HCT116 (cell line): ENCODE data around the gene BTBD9. TPM values are rescaled to one million over a fixed set of nuclear protein-coding genes. Genes with fewer than 3 reads are reported as not detected.

Experiments
- ATAC-seq: fragments of 200-7000 bp; cut with Tn5 transposase; 2 replicates; pipeline ENCODE4 v1.9.1; 2020; ENCODE audit warnings: mild to moderate bottlenecking, moderate library complexity
- BruUV-seq: library from RNA; stranded (reverse); fragments of 400-500 nt; replicated peaks from 2 replicates; lab custom pipeline; 2021; lab: Mats Ljungman, UMichigan
- CTCF ChIA-PET: fragments of 300-600 bp; sonication (Branson Sonifier 250); formaldehyde crosslinking; loops from one replicate; lab custom pipeline; 2021; ENCODE audit warnings: antibody characterized with exemption; lab: Charles Lee
- POLR2A ChIA-PET: fragments of 300-600, 350-600 bp; sonication (Branson Sonifier 250); formaldehyde crosslinking; loops from one replicate; lab custom pipeline; 2021; ENCODE audit warnings: antibody characterized with exemption; lab: Charles Lee
- RAD21 ChIA-PET, 2 experiments: fragments of 300-600 bp; sonication (Branson Sonifier 250); formaldehyde crosslinking; loops; one replicate each; lab custom pipeline; 2023; ENCODE audit warnings: low total read pairs in 2 of 2; ENCODE audit not compliant: uncharacterized antibody in 2 of 2, unreplicated experiment in 2 of 2, low non-redundant PET in 1 of 2; lab: Charles Lee
- DNase-seq: peaks from one replicate; pipeline ENCODE4 v3.0.0-alpha.2; 2010; ENCODE audit warnings: low read depth, low spot score
- H2AFZ ChIP-seq: fragments of 200-600 bp; shearing (Covaris generic), sonication (generic); 2 replicates; pipeline ENCODE4 v1.6.1; 2017; ENCODE audit warnings: low read depth, mixed run types, mixed read lengths, antibody characterized with exemption, low read length; ENCODE audit not compliant: poor library complexity, severe bottlenecking
- H3K27ac ChIP-seq: 2 replicates; pipeline ENCODE4 v1.5.1; 2012; ENCODE audit warnings: low read depth, low read length
- H3K27me3 ChIP-seq: fragments of 200-600 bp; sonication (generic); 2 replicates; pipeline ENCODE4 v1.6.1; 2016; ENCODE audit warnings: mixed run types, low read length, mixed read lengths; ENCODE audit not compliant: insufficient read depth
- H3K36me3 ChIP-seq, 2 experiments: fragments of 200-500 bp in 1 of 2; fragments of 200-600 bp in 1 of 2; sonication (Bioruptor generic) in 1 of 2; sonication (generic) in 1 of 2; 2 replicates each; pipeline versions ENCODE4 v1.5.1 to v1.6.1; 2014 to 2016; ENCODE audit warnings: low read length in 2 of 2, inconsistent platforms in 1 of 2, mixed read lengths in 1 of 2, mixed run types in 1 of 2; ENCODE audit not compliant: insufficient read depth in 2 of 2, control insufficient read depth in 1 of 2
- H3K4me1 ChIP-seq, 2 experiments: fragments of 200-600 bp in 1 of 2; sonication (generic) in 1 of 2; 2 replicates each; pipeline versions ENCODE4 v1.5.1 to v1.6.1; 2012 to 2017; ENCODE audit warnings: low read length in 2 of 2, inconsistent platforms in 1 of 2, mild to moderate bottlenecking in 1 of 2, mixed read lengths in 1 of 2, mixed run types in 1 of 2, moderate library complexity in 1 of 2; ENCODE audit not compliant: insufficient read depth in 2 of 2, control insufficient read depth in 1 of 2
- H3K4me2 ChIP-seq: fragments of 200-600 bp; sonication (generic); 2 replicates; pipeline ENCODE4 v1.6.1; 2017; ENCODE audit warnings: mixed run types, low read length, mixed read lengths
- H3K4me3 ChIP-seq, 2 experiments: fragments of 200-600 bp in 1 of 2; sonication (generic) in 1 of 2; replicated peaks in 1 of 2; 2 replicates each; pipeline ENCODE4 v1.5.1; 2011 to 2016; ENCODE audit warnings: low read length in 2 of 2, control low read depth in 1 of 2, low read depth in 1 of 2, mild to moderate bottlenecking in 1 of 2, mixed read lengths in 1 of 2, mixed run types in 1 of 2
- H3K79me2 ChIP-seq: fragments of 200-600 bp; sonication (generic); 2 replicates; pipeline ENCODE4 v1.6.1; 2017; ENCODE audit warnings: mild to moderate bottlenecking, mixed run types, low read length, moderate library complexity, mixed read lengths; ENCODE audit not compliant: insufficient read depth
- H3K9ac ChIP-seq: fragments of 200-600 bp; sonication (generic); 2 replicates; pipeline ENCODE4 v1.6.1; 2016; ENCODE audit warnings: low read length, mixed read lengths
- H3K9me2 ChIP-seq: fragments of 200-600 bp; sonication (generic), shearing (Covaris generic); 2 replicates; pipeline ENCODE4 v1.6.1; 2017; ENCODE audit warnings: mixed run types, mild to moderate bottlenecking, moderate library complexity; ENCODE audit not compliant: insufficient read depth
- H3K9me3 ChIP-seq, 2 experiments: fragments of 200-500 bp in 1 of 2; fragments of 200-600 bp in 1 of 2; sonication (Bioruptor generic) in 1 of 2; sonication (generic) in 1 of 2; 2 replicates each; pipeline ENCODE4 v1.6.1; 2014 to 2017; ENCODE audit warnings: low read length in 2 of 2, mixed read lengths in 2 of 2, inconsistent platforms in 1 of 2, low read depth in 1 of 2, mild to moderate bottlenecking in 1 of 2, mixed run types in 1 of 2, moderate library complexity in 1 of 2; ENCODE audit not compliant: control insufficient read depth in 1 of 2, insufficient read depth in 1 of 2
- H4K20me1 ChIP-seq: fragments of 200-600 bp; sonication (generic), shearing (Covaris generic); 2 replicates; pipeline ENCODE4 v1.6.1; 2017; ENCODE audit warnings: mixed run types, mild to moderate bottlenecking, moderate library complexity; ENCODE audit not compliant: insufficient read depth
- CBX3 ChIP-seq: IDR thresholded peaks from 2 replicates; pipeline ENCODE4 v1.6.1; 2012; ENCODE audit warnings: low read depth
- CEBPB ChIP-seq: IDR thresholded peaks from 2 replicates; pipeline ENCODE4 v1.6.1; 2012; ENCODE audit warnings: low read depth
- CTCF ChIP-seq, 3 experiments: fragments of 200-600 bp in 1 of 3; sonication (generic) in 1 of 3; IDR thresholded peaks in 2 of 3; conservative IDR thresholded peaks in 1 of 3; 2 replicates each; pipeline ENCODE4 v1.5.1; 2012 to 2017; ENCODE audit warnings: low read depth in 2 of 3, low read length in 2 of 3, antibody characterized with exemption in 1 of 3, borderline replicate concordance in 1 of 3, control low read depth in 1 of 3, mild to moderate bottlenecking in 1 of 3, mixed read lengths in 1 of 3, mixed run types in 1 of 3, moderate library complexity in 1 of 3; ENCODE audit not compliant: insufficient read depth in 1 of 3
- EGR1 ChIP-seq: IDR thresholded peaks from 2 replicates; pipeline ENCODE4 v1.6.1; 2012; ENCODE audit warnings: low read depth
- ELF1 ChIP-seq: IDR thresholded peaks from 2 replicates; pipeline ENCODE4 v1.6.1; 2012; ENCODE audit warnings: low read depth, borderline replicate concordance
- EZH2 ChIP-seq: fragments of 200-600 bp; sonication (generic); IDR thresholded peaks from 2 replicates; pipeline ENCODE4 v1.6.1; 2017; ENCODE audit warnings: antibody characterized with exemption, mixed run types
- JUND ChIP-seq: IDR thresholded peaks from 2 replicates; pipeline ENCODE4 v1.6.1; 2012
- MAX ChIP-seq: IDR thresholded peaks from 2 replicates; pipeline ENCODE4 v1.6.1; 2012
- POLR2A ChIP-seq: IDR thresholded peaks from 2 replicates; pipeline ENCODE4 v1.7.0; 2011; ENCODE audit warnings: borderline replicate concordance; ENCODE audit not compliant: insufficient read depth, insufficient read length; ENCODE audit errors: extremely low read depth
- POLR2AphosphoS5 ChIP-seq: IDR thresholded peaks from 2 replicates; pipeline ENCODE4 v1.6.1; 2011; ENCODE audit warnings: mild to moderate bottlenecking, low read depth, low read length, moderate library complexity
- RAD21 ChIP-seq: IDR thresholded peaks from 2 replicates; pipeline ENCODE4 v1.6.1; 2012; ENCODE audit warnings: low read depth, mild to moderate bottlenecking
- SIN3A ChIP-seq: IDR thresholded peaks from 2 replicates; pipeline ENCODE4 v1.6.1; 2012; ENCODE audit warnings: low read depth
- SRF ChIP-seq: IDR thresholded peaks from 2 replicates; pipeline ENCODE4 v1.6.1; 2012; ENCODE audit warnings: low read depth
- TCF7L2 ChIP-seq: IDR thresholded peaks from 2 replicates; pipeline ENCODE4 v1.7.0; 2011; ENCODE audit warnings: borderline replicate concordance, inconsistent platforms; ENCODE audit not compliant: insufficient read depth, insufficient read length; ENCODE audit errors: extremely low read depth
- YY1 ChIP-seq: IDR thresholded peaks from 2 replicates; pipeline ENCODE4 v1.6.1; 2011; ENCODE audit warnings: low read length, low read depth, moderate library complexity, mild to moderate bottlenecking; ENCODE audit not compliant: insufficient replicate concordance; ENCODE audit errors: extremely low read depth
- ZBTB33 ChIP-seq: IDR thresholded peaks from 2 replicates; pipeline ENCODE4 v1.6.1; 2011; ENCODE audit warnings: mild to moderate bottlenecking, low read length, moderate library complexity; ENCODE audit not compliant: insufficient replicate concordance; ENCODE audit errors: extremely low read depth
- ZFX ChIP-seq: fragments of 450-650 bp; IDR thresholded peaks from 2 replicates; pipeline ENCODE4 v1.6.1; 2017
- intact Hi-C: fragments of 100-400 bp; cut with micrococcal nuclease; formaldehyde crosslinking; loops from 2 replicates; pipeline ENCODE4 v1.10.0; 2022
- total RNA-seq: library from RNA; stranded (reverse); gene quantifications from one replicate; pipeline ENCODE4 v1.2.1, GENCODE V29; 2021; ENCODE audit not compliant: unreplicated experiment

The BTBD9 gene
- total RNA-seq, 1 experiment from 2014 or later, result 10.9 TPM

- Histone ChIP-seq H3K4me2 (no peak overlapping the region), H3K9me2 (no peaks in the 10 kb centered on the region), H3K36me3 (no peaks in the 10 kb centered on the region), H3K27me3 (no peaks in the 10 kb centered on the region), H3K27ac (no peak overlapping the region), H4K20me1 (no peaks in the 10 kb centered on the region), H3K4me3 (no peak overlapping the region), H3K9me3 (no peaks in the 10 kb centered on the region), H3K4me1 (peaks cover 20 to 21% of the 10 kb centered on the region in 2 experiments), H3K79me2 (no peaks in the 10 kb centered on the region), H3K9ac (no peak overlapping the region), H2AFZ (no peak overlapping the region)
- intact Hi-C loops, result no loop called here
- TF ChIP-seq JUND (no peak), YY1 (no peak), CEBPB (no peak), CBX3 (no peak), SIN3A (no peak), ELF1 (no peak), MAX (no peak), EZH2 (no peak), SRF (no peak)
- ATAC-seq (no peak), DNase-seq (no peak)
- POLR2A ChIA-PET, result no interaction called here
- BruUV-seq, result no TSS peak
- CTCF ChIA-PET, result no interaction called here
- RAD21 ChIA-PET, result no interaction called here
Measured at GRCh38 chr6:38387461-38387860, 252.3 kb downstream of the BTBD9 start.

- Histone ChIP-seq H3K9ac (no peak overlapping the region), H3K79me2 (no peaks in the 10 kb centered on the region), H3K27ac (no peak overlapping the region), H2AFZ (no peak overlapping the region), H3K36me3 (no peaks in the 10 kb centered on the region), H3K9me2 (no peaks in the 10 kb centered on the region), H3K4me1 (no peaks in the 10 kb centered on the region), H3K4me2 (no peak overlapping the region), H4K20me1 (no peaks in the 10 kb centered on the region), H3K27me3 (no peaks in the 10 kb centered on the region), H3K9me3 (no peaks in the 10 kb centered on the region), H3K4me3 (no peak overlapping the region)
- ChIA-PET RAD21 (no interaction called here), POLR2A (no interaction called here), CTCF (no interaction called here)
- intact Hi-C loops, result no loop called here
- ATAC-seq, result no peak
- DNase-seq, result no peak
- no peak for TF ChIP-seq EZH2
- TF ChIP-seq EGR1, result no peak
- no peak for TF ChIP-seq ZFX
- no peak for TF ChIP-seq CEBPB
- TF ChIP-seq YY1, result no peak
- no peak for TF ChIP-seq RAD21
- no peak for TF ChIP-seq TCF7L2
- TF ChIP-seq CTCF (IDR thresholded peaks at IDR 0.05 in 2 of 3, conservative IDR thresholded peaks at IDR 0.05 in 1 of 3; ENCODE audit: borderline replicate concordance in 1 of 3, insufficient read depth in 1 of 3, low read depth in 2 of 3, low read length in 2 of 3), result no peak
- TF ChIP-seq SIN3A, result no peak
- no peak for TF ChIP-seq SRF
- no peak for TF ChIP-seq ZBTB33
- TF ChIP-seq POLR2A, result no peak
- TF ChIP-seq POLR2AphosphoS5, result no peak
- no TSS peak for BruUV-seq
Measured at GRCh38 chr6:38378801-38379200, 260.9 kb downstream of the BTBD9 start.
